ENCODE data around the gene SMIM14.

GRCh38 chr4:39636531-39637184 is 2.0 kb downstream of the SMIM14 start:
- no peak for TF ChIP-seq POLR2A (IDR thresholded peaks at IDR 0.05; ENCODE audit: low read depth, low read length)
- no peak for TF ChIP-seq TAF1 (IDR thresholded peaks at IDR 0.05; ENCODE audit: borderline replicate concordance, low read depth, low read length)
- no peak for TF ChIP-seq POLR2AphosphoS5 (IDR thresholded peaks at IDR 0.05; ENCODE audit: low read depth, low read length)

Measured in GM12892 (cell line).